HepG2 (cell line): ENCODE results near the gene SLC38A9.

ENCODE experiments used
- ATF2 ChIP-seq: sonication (generic); formaldehyde crosslinking; IDR thresholded peaks from 2 replicates; pipeline ENCODE4 v1.4.0; 2020; ENCODE audit warnings: missing genetic modification reagents
- CCDC6 ChIP-seq: sonication (generic); formaldehyde crosslinking; IDR thresholded peaks from 2 replicates; pipeline ENCODE4 v1.8.1; 2022; ENCODE audit warnings: mild to moderate bottlenecking, missing genetic modification reagents, moderate library complexity
- CTCF ChIP-seq: sonication (generic); formaldehyde crosslinking; IDR thresholded peaks from 2 replicates; pipeline ENCODE4 v1.5.0; 2020; ENCODE audit warnings: mild to moderate bottlenecking, missing genetic modification reagents, moderate library complexity
- ELF1 ChIP-seq: sonication (generic); formaldehyde crosslinking; IDR thresholded peaks from 2 replicates; pipeline ENCODE4 v1.4.0; 2020; ENCODE audit warnings: missing genetic modification reagents
- ETV6 ChIP-seq: sonication (generic); formaldehyde crosslinking; conservative IDR thresholded peaks from 2 replicates; pipeline ENCODE4 v1.4.0; 2020; ENCODE audit warnings: missing genetic modification reagents
- EZH2 ChIP-seq: conservative IDR thresholded peaks from 2 replicates; pipeline ENCODE4 v1.6.1; 2012; ENCODE audit warnings: mild to moderate bottlenecking, low read depth, low read length, moderate library complexity
- HOMEZ ChIP-seq: IDR thresholded peaks from 2 replicates; pipeline ENCODE4 v1.6.1; 2016; ENCODE audit warnings: low read depth
- POLR2AphosphoS2 ChIP-seq: IDR thresholded peaks from 2 replicates; pipeline ENCODE4 v1.6.1; 2011; ENCODE audit warnings: low read depth, low read length, improper control_type of control experiment
- PRPF4 ChIP-seq: fragments of 200-400 bp; formaldehyde crosslinking; IDR thresholded peaks from 2 replicates; pipeline ENCODE4 v1.6.1; 2016; ENCODE audit warnings: low read length, low read depth; ENCODE audit not compliant: poor library complexity, severe bottlenecking
- RNF2 ChIP-seq: fragments of 450-650 bp; conservative IDR thresholded peaks from 2 replicates; pipeline ENCODE4 v1.6.1; 2016; ENCODE audit warnings: low read depth
- SNAPC5 ChIP-seq: sonication (generic); formaldehyde crosslinking; IDR thresholded peaks from 2 replicates; pipeline ENCODE4 v1.8.1; 2023; ENCODE audit warnings: mild to moderate bottlenecking, missing genetic modification reagents, borderline replicate concordance
- YY1 ChIP-seq: IDR thresholded peaks from 2 replicates; pipeline ENCODE4 v1.6.1; 2011; ENCODE audit warnings: low read length, low read depth, moderate library complexity, mild to moderate bottlenecking; ENCODE audit not compliant: insufficient read depth, insufficient replicate concordance
- ZIK1 ChIP-seq: sonication (generic); formaldehyde crosslinking; IDR thresholded peaks from 2 replicates; pipeline ENCODE4 v1.5.0; 2020; ENCODE audit warnings: mild to moderate bottlenecking, low read depth, missing genetic modification reagents, borderline replicate concordance
- ZNF562 ChIP-seq: sonication (generic); formaldehyde crosslinking; IDR thresholded peaks from 2 replicates; pipeline ENCODE4 v1.8.0; 2022; ENCODE audit warnings: missing genetic modification reagents, borderline replicate concordance

- TF ChIP-seq ZIK1 (CRISPR knock-in tag): no peak
- TF ChIP-seq POLR2AphosphoS2: no peak
- TF ChIP-seq RNF2: no peak
- TF ChIP-seq HOMEZ (CRISPR knock-in tag): no peak
- TF ChIP-seq ELF1: no peak
- TF ChIP-seq CTCF (CRISPR knock-in tag): no peak
- no peak for TF ChIP-seq EZH2
- no peak for TF ChIP-seq PRPF4
- no peak for TF ChIP-seq YY1
- TF ChIP-seq ATF2 (CRISPR knock-in tag): no peak
- no peak for TF ChIP-seq CCDC6 (CRISPR knock-in tag)
- TF ChIP-seq ETV6 (CRISPR knock-in tag): no peak
- no peak for TF ChIP-seq SNAPC5 (CRISPR knock-in tag)
- TF ChIP-seq ZNF562 (CRISPR knock-in tag): no peak
Measured at GRCh38 chr5:55758231-55758630, 46.1 kb upstream of the SLC38A9 start.
